Erythroblast (primary cell): ENCODE data around the gene CD8A.

ENCODE experiments used
- GATA1 ChIP-seq: IDR thresholded peaks from 2 replicates; pipeline ENCODE4 v1.6.1; 2011; ENCODE audit warnings: low read depth, mild to moderate bottlenecking, control low read depth, low read length, moderate library complexity
- POLR2A ChIP-seq: IDR thresholded peaks from 2 replicates; pipeline ENCODE4 v1.6.1; 2011; ENCODE audit warnings: mild to moderate bottlenecking, low read length

- TF ChIP-seq POLR2A (no peak), GATA1 (no peak)
These were observed 3.0 kb upstream of the CD8A start for GRCh38 chr2:86793752-86794151.
